SU-DHL-6 (cell line): ENCODE data around the gene CAPN9.
"Not testable (repeated sequence)": the region's sequence is repeated elsewhere in the genome, so short reads cannot be mapped to it uniquely, and the experiment has no call there.

Experiments
- CTCF ChIP-seq: fragments of 200-600 bp; sonication (generic); IDR thresholded peaks from one replicate; pipeline ENCODE4 v1.5.1; 2017; ENCODE audit warnings: antibody characterized with exemption, mild to moderate bottlenecking, low read length, moderate library complexity; ENCODE audit not compliant: insufficient read depth, poor library complexity, severe bottlenecking
- EZH2phosphoT487 ChIP-seq: fragments of 200-600 bp; sonication (generic), shearing (Covaris generic); conservative IDR thresholded peaks from 2 replicates; pipeline ENCODE4 v1.6.1; 2018; ENCODE audit warnings: mild to moderate bottlenecking, antibody characterized with exemption, low read length, moderate library complexity, mixed read lengths

GRCh38 chr1:230716453-230716852 is 30.7 kb upstream of the CAPN9 start:
- not testable (repeated sequence) for TF ChIP-seq CTCF, EZH2phosphoT487
